Activated CD4-positive, alpha-beta T cell treated with anti-CD3 and anti-CD28 coated beads for 1 hour (primary cell): Measurements from ENCODE around the gene ZNF554.

Experiments
- DNase-seq: peaks from one replicate; pipeline ENCODE4 v3.0.0-alpha.2; 2020

Gene ZNF554

DNA sequence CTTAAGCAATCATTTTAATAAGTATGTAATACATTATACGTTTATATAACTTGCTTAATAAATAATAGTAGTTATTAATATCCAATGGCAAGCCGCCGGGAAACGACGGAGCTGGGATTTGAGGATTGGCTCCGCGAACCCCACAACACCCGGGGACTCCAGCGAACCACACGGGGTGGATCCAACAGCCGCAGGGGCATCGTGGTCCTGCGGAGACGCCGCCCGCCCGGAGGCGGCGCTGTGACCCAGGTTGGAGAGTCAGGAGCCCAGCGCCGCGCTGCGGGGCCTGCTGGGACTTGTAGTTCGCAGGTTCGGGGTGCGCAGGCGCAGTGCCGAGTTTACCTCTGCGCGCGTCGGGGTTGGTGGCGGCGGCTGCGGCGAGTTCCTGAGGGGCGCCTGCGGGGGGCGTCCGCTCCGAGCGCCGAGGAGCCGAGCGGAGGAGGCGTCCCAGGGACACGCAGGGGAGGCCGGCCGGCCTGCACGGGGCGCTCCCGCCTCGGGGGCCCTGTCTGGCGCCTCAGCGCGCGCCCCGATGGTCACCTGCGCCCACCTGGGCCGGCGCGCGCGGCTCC, at the start of gene ZNF554:
Gene ZNF554 (plus strand): TSS at position 329 of the 572 bp plus-strand sequence. CDS start 204 bp downstream, at position 533.
- DNase-seq: peak; percentile 98

- DNase-seq: no peak
Observed at GRCh38 chr19:2770055-2771013, 49.3 kb upstream of the ZNF554 start.

- no peak for DNase-seq
Observed at GRCh38 chr19:2771786-2772674, 47.6 kb upstream of the ZNF554 start.

DNA sequence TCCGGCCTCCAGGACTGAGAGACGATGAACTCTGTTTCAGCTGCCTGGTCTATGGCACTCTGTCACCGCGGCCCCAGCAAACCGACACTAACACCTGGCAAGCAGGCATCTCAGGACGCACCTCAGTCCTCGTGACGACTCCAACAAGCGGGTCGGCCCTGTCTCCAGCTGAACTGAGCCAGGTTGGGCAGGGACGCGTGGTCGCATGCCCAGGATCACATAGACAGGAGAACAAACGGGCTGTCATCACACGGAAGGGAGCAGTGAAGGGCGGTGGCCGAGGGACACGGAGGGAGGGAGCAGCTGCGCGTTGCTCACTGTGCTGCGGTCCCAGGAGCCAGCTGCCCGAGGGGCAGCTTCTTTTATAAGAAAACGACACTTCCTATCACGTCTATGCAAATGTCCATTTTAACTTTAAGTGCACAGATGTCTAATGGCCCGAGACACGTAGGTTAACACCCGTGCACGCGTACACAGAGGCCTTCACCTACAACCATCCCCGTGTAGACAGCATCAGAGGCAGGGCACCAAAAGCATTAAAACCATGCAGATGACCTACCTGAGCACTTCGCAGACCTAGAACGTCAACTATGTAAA, 45.5 kb upstream of the ZNF554 start:
- no peak for DNase-seq

GRCh38 chr19:2774953-2775555, 44.6 kb upstream of the ZNF554 start:
- DNase-seq: no peak

GRCh38 chr19:2775556-2776430, 43.9 kb upstream of the ZNF554 start:
- DNase-seq: peak; percentile 56

DNA sequence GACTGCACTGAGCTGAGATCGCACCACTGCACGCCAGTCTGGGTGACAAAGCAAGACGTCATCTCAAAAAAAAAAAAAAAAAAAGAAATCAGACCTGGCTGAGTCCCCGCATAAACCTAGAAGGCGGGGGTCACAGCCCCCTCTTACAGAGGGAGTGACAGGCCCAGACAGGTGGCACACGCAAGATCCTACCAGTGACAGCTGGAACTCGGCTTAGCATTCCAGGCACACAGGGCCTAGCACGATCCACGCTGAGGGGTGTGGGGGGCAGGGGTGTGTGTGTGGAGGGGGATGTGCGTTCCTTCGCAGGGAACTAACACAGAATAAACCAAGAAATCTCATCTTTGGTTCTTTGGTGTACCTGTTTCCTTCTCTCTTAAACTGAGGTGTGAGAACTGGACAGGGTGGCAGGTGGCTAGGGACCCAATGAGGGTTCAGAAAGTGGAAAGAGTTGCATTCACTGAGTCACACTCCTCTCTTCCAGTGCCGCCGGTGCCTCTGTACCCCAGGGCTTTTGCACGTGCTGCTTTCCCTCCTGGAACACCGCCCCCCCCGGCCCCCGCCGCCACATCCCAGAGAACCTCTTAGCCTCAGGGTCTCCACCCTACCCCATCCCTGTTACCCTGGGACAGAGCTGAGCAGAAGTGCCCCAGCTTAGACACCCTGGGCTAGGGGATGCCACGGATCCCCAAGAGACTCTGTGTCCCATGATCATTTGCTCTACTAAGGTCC, 41.5 kb upstream of the ZNF554 start:
- no peak for DNase-seq

DNA sequence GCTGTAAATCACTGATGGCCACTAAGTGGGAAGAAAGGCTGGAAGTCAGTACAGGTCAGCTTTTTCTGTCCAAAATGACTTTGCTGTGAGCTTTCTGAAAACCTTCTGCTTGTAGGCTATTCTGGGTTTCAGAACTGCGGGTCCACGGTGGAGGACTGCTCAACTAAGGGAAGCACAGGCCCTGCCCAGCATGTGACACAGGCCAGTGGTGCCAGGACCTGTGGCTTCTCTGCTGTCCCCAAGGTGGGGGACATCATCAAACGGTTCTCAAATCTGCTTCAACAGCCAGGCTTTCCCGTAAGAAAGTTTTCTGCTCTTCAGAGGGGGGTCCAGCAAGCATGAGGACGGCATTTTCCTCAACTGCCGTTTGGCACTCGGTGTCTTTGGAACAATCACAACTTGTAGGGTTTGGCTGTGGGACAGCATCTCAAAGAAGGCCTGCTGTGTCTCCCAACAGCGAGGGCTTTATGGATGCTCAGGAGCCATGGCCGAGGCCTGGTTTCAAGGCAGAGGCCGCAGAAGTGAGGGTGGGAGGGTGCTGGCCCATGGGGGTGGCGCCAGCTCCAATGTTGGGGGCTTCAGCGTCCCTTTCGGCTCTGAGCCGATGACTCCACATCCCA, 40.4 kb upstream of the ZNF554 start:
- no peak for DNase-seq

DNA sequence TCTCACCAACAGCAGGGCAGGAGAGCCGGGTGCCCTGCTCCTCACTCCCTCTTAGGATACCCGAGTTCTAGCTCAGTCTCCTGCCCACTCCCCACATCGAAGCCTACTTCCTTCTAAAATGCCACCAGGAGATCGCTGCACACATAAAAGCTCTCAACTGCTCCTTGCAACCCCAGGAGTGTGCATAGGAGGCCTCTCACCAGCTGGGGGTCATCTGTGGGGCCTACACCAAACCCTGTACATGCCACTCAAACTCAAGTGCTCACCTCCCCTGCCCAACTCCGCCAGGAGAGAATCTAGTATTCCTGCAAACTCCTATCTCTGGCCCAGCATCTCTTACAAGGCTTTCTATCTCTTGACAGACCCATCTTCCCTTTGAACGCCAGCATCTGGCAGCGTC, 39.4 kb upstream of the ZNF554 start:
- DNase-seq: no peak

- DNase-seq: no peak
Observed at GRCh38 chr19:2782329-2782935, 37.2 kb upstream of the ZNF554 start.

- peak; percentile 94 for DNase-seq
Observed at GRCh38 chr19:2782936-2783780, 36.5 kb upstream of the ZNF554 start, which contains the start of gene SGTA. Gene SGTA (minus strand): TSS chr19:2783273. CDS start chr19:2769068, 14,205 bp downstream.

- DNase-seq: no peak
Observed at GRCh38 chr19:2783781-2784145, 35.9 kb upstream of the ZNF554 start.

- peak; percentile 99 for DNase-seq
Observed at GRCh38 chr19:2785244-2785997, 34.2 kb upstream of the ZNF554 start, which contains the start of gene THOP1. Gene THOP1 (plus strand): TSS chr19:2785503. CDS start chr19:2785663, 160 bp downstream.

DNA sequence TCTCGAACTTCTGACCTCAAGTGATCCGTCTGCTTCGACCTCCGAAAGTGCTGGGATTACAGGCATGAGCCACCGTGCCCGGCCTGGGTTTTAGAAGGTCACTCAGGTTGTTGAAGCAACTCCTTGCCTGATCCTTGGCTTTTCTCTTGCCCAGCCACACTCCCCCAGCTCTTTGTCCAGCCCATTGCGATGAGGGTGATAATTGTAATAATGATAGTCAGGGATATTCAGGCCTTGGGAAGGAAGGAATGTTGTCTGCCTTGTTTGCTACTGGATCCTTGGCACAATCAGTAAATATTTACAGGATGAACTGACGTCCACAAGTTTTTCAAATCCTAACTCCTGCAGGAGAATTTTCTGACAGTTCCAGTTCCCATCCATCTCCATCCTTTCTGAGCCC, 32.6 kb upstream of the ZNF554 start:
- no peak for DNase-seq

GRCh38 chr19:2788237-2788636, 31.4 kb upstream of the ZNF554 start:
- DNase-seq: no peak

DNA sequence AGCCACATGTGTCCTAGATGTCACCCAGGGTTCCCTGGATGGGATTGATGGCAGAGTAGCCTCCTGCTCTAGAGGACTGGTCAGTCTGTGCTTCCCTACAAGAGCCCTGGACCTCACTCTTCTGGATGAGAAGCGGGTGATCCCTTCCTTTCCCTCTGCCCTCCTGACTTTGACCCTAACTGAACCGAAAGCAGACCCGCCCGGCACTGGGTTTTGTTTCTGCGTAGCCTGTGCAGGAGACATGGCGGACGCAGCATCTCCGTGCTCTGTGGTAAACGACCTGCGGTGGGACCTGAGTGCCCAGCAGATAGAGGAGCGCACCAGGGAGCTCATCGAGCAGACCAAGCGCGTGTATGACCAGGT, 29.5 kb upstream of the ZNF554 start:
- no peak for DNase-seq

DNA sequence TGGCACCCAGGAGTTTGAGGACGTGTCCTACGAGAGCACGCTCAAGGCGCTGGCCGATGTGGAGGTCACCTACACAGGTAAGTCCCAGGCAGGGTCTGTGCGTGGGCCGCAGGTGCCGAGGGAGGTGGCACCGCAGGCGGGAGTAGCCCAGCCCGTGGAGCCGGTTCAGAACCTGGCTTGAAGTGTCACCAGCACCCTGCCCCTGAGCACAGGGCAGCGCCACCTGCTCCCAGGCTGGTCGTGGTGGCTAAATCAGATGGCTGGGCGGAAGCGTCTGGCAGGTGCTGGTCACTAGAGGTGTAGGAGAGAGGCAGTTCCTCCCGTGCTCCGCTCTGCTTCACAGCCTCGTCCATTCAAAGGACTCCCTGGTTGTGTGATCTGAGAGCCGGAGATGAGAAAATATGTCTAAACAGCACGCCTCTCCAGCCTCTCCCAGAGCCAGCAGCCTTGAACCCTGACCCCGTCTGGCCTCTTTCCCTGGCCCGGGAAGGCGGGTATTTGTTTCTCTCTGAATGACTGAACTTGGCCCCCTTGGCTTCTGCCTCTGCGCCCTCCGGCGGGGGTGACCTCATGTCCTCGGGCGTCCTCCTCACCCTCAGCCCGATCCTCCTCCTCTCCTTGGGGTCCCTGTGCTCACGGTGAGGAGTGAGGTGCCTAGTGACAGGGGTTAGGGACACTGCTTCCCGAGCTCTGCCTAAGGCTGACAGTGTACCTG, 29.0 kb upstream of the ZNF554 start:
- DNase-seq: no peak
